BE2C (cell line): ENCODE measurements around the gene LAMTOR2.
"Not testable (repeated sequence)": the region's sequence is repeated elsewhere in the genome, so short reads cannot be mapped to it uniquely, and the experiment has no call there.

Experiments used
- DNase-seq: peaks from one replicate; pipeline ENCODE4 v3.0.0-alpha.2; 2020
- H3K27me3 ChIP-seq: fragments of 250-450 bp; sonication (Bioruptor Pico); 2 replicates; pipeline ENCODE4 v1.5.1; 2020; ENCODE audit warnings: mild to moderate bottlenecking
- H3K36me3 ChIP-seq: fragments of 250-450 bp; sonication (Bioruptor Pico); 2 replicates; pipeline ENCODE4 v1.5.1; 2020; ENCODE audit warnings: mild to moderate bottlenecking
- H3K4me1 ChIP-seq: fragments of 250-450 bp; sonication (Bioruptor Pico); 2 replicates; pipeline ENCODE4 v1.5.1; 2020
- H3K4me3 ChIP-seq: 2 replicates; pipeline ENCODE4 v1.5.1; 2011; ENCODE audit warnings: low read depth, low read length
- H3K9me3 ChIP-seq: fragments of 250-450 bp; sonication (Bioruptor Pico); 2 replicates; pipeline ENCODE4 v1.5.1; 2020
- CTCF ChIP-seq: IDR thresholded peaks from 2 replicates; pipeline ENCODE4 v1.5.1; 2012; ENCODE audit warnings: mild to moderate bottlenecking, low read depth, low read length

The LAMTOR2 gene

GRCh38 chr1:156025876-156026275 lies 28.7 kb upstream of the LAMTOR2 start:
- no peaks in the 10 kb centered on the region for H3K4me1 ChIP-seq
- no peaks in the 10 kb centered on the region for H3K9me3 ChIP-seq
- no peaks in the 10 kb centered on the region for H3K27me3 ChIP-seq
- no peak overlapping the region for H3K4me3 ChIP-seq
- peak; percentile 87 for TF ChIP-seq CTCF
- DNase-seq = peak; percentile 79
- no peaks in the 10 kb centered on the region for H3K36me3 ChIP-seq

- Histone ChIP-seq H3K27me3 (no peaks in the 10 kb centered on the region), H3K36me3 (no peaks in the 10 kb centered on the region), H3K4me3 (no peak overlapping the region), H3K4me1 (no peaks in the 10 kb centered on the region), H3K9me3 (no peaks in the 10 kb centered on the region)
- no peak for DNase-seq
- TF ChIP-seq CTCF = no peak
These were observed 28.0 kb upstream of the LAMTOR2 start for GRCh38 chr1:156026588-156026987.

DNA sequence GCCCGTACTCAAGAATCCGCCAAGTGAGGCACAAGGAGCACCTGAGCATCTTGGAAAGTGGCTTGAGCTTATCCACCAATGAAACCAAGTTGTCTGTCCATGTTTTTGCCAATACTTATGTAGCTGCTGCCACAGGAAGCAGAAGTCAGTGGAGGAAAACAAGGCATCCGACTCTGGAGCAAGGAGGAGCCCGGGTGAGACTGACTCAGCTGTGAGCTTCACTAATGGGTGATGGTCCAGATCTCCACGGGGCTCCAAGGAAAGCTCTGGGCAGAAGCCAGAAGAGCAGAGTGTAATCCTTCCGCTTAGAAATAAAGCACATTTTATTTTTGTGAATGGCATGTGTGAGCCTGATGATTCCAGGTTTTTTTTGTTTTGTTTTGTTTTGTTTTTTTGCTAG lies 21.6 kb upstream of the LAMTOR2 start:
- no peaks in the 10 kb centered on the region for H3K9me3 ChIP-seq
- H3K27me3 ChIP-seq = no peaks in the 10 kb centered on the region
- peaks cover 7% of the 10 kb centered on the region for H3K36me3 ChIP-seq
- no peaks in the 10 kb centered on the region for H3K4me1 ChIP-seq
- no peak for TF ChIP-seq CTCF
- no peak for DNase-seq
- H3K4me3 ChIP-seq = no peak overlapping the region

DNA sequence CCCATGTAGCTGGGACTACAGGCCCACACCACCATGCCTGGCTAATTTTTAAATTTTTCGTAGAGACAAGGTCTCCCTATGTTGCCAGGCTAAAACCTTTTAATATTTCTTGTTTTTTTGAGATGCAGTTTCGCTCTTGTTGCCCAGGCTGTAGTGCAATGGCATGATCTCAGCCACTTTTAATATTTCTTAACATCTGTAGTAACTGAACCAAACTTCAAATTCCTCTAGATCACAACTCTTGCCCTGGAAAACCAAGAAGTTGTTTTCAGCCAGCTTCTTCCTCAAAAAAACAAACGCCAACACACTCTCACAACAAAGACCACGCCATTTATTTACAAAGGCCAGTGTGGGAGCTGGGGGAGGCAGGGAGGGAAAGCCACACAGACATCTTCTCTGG lies 19.6 kb upstream of the LAMTOR2 start:
- not testable (repeated sequence) for H3K9me3 ChIP-seq, DNase-seq, H3K4me1 ChIP-seq

DNA sequence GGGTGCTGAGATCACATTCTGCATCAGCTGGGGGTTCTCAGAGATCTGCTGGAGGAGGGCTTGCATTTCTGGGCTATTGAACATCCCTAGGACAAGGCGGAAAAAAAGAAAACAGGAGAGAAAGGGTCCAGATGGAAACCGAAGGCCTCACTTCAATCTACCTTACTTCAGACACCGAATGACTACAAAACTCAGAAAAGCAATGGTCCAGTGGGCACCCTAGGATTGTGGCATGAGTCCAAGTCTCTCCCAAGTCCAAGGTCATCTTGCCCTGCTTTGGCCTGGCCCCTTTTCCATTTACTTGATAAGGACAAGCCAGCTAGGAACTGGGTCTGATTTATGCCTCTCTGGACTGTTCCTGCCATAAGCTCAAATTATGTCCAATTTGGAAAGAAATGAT lies 11.8 kb upstream of the LAMTOR2 start:
- H3K4me1 ChIP-seq = peaks cover 4% of the 10 kb centered on the region; the same call in 1 of the 2 replicates
- no peaks in the 10 kb centered on the region for H3K27me3 ChIP-seq
- no peaks in the 10 kb centered on the region for H3K9me3 ChIP-seq
- peaks cover 51% of the 10 kb centered on the region for H3K36me3 ChIP-seq
- no peak overlapping the region for H3K4me3 ChIP-seq
- DNase-seq = no peak
- TF ChIP-seq CTCF = no peak

More for the DNA sequence above, 19.6 kb upstream of the LAMTOR2 start:
- not testable (repeated sequence) for H3K27me3 ChIP-seq, H3K4me3 ChIP-seq
- H3K36me3 ChIP-seq = peaks cover 18% of the 10 kb centered on the region

DNA sequence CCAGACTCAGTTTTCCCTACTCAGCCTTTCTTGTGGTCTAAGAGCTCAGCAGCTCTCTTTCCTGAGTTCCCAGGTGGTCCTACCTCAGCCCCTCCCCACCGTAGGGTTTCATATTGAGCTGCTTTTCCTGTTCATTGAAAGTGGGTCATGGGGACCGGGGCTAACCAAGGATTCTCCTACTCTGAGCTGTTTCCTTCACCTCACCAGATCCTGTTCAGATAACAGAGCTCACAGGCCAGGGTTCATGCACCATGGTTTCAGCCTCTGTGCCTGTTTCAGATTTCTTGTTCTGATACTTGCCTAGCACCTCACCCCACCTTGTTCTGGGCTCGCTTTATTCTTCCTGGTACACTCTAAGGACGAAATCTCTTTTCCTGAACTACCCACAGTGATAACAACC lies 9.5 kb upstream of the LAMTOR2 start:
- TF ChIP-seq CTCF = no peak
- peaks cover 60% of the 10 kb centered on the region for H3K36me3 ChIP-seq
- H3K4me1 ChIP-seq = peaks cover 4% of the 10 kb centered on the region; the same call in 1 of the 2 replicates
- DNase-seq = no peak
- H3K4me3 ChIP-seq = no peak overlapping the region
- no peaks in the 10 kb centered on the region for H3K27me3 ChIP-seq
- no peaks in the 10 kb centered on the region for H3K9me3 ChIP-seq
